H1 (cell line): ENCODE measurements around the gene PACSIN2. TPM values are rescaled to one million over a fixed set of nuclear protein-coding genes. Genes with fewer than 3 reads are reported as not detected.

Experiments used
- CTCF ChIA-PET: fragments of 300-600 bp; sonication (Branson Sonifier 250); formaldehyde crosslinking; loops from one replicate; lab custom pipeline; 2021; ENCODE audit not compliant: partially characterized antibody; lab: Charles Lee
- POLR2A ChIA-PET: fragments of 300-600 bp; sonication (Branson Sonifier 250); formaldehyde crosslinking; loops from one replicate; lab custom pipeline; 2021; ENCODE audit warnings: inconsistent platforms; ENCODE audit not compliant: partially characterized antibody; lab: Charles Lee
- DNase-seq, 2 experiments: peaks; one replicate each; pipeline versions ENCODE4 v3.0.0 to v3.0.0-alpha.2; 2010 to 2022; ENCODE audit warnings: low spot score in 2 of 2, low read depth in 1 of 2, mixed read lengths in 1 of 2
- FAIRE-seq: peaks from 2 replicates; lab custom pipeline; 2011; peaks lifted over from hg19 to GRCh38; lab: Jason Lieb, UNC
- H2AFZ ChIP-seq: 2 replicates; pipeline ENCODE4 v1.8.1; 2012; ENCODE audit warnings: low read length, inconsistent platforms
- H2AK5ac ChIP-seq: 2 replicates; pipeline ENCODE4 v1.6.1; 2013; ENCODE audit warnings: low read depth, low read length
- H2BK120ac ChIP-seq: replicated peaks from 2 replicates; pipeline ENCODE3; 2013; ENCODE audit warnings: low read depth, low read length, inconsistent platforms
- H2BK12ac ChIP-seq: 2 replicates; pipeline ENCODE4 v1.6.1; 2013; ENCODE audit warnings: low read depth, low read length
- H2BK15ac ChIP-seq: 2 replicates; pipeline ENCODE4 v1.6.1; 2013; ENCODE audit warnings: low read length
- H2BK20ac ChIP-seq: 2 replicates; pipeline ENCODE4 v1.6.1; 2013; ENCODE audit warnings: low read length
- H2BK5ac ChIP-seq: 2 replicates; pipeline ENCODE4 v1.6.1; 2013; ENCODE audit warnings: low read depth, low read length
- H3K14ac ChIP-seq: 2 replicates; pipeline ENCODE4 v1.6.1; 2013; ENCODE audit warnings: inconsistent platforms; ENCODE audit not compliant: insufficient read length
- H3K18ac ChIP-seq: 2 replicates; pipeline ENCODE4 v1.6.1; 2013; ENCODE audit warnings: low read length; ENCODE audit errors: extremely low read depth
- H3K23ac ChIP-seq: 2 replicates; pipeline ENCODE4 v1.6.1; 2013; ENCODE audit warnings: inconsistent platforms; ENCODE audit not compliant: insufficient read length
- H3K23me2 ChIP-seq: 2 replicates; pipeline ENCODE4 v1.6.1; 2013; ENCODE audit warnings: low read depth, low read length
- H3K27ac ChIP-seq: 2 replicates; pipeline ENCODE4 v1.6.1; 2011; ENCODE audit warnings: low read depth, low read length, inconsistent platforms
- H3K27me3 ChIP-seq, 4 experiments: replicated peaks in 1 of 4; 1 replicate in 1 of 4; 2 replicates in 3 of 4; pipeline versions ENCODE4 v1.6.1 to v1.8.1; 2011 to 2013; ENCODE audit warnings: low read length in 3 of 4, mild to moderate bottlenecking in 3 of 4, inconsistent platforms in 2 of 4, mixed read lengths in 2 of 4, moderate library complexity in 1 of 4; ENCODE audit not compliant: control insufficient read depth in 3 of 4, insufficient read depth in 3 of 4; ENCODE audit errors: extremely low read depth in 1 of 4
- H3K36me3 ChIP-seq, 4 experiments: 2 replicates each; pipeline versions ENCODE4 v1.6.1 to v1.8.1; 2011 to 2013; ENCODE audit warnings: mild to moderate bottlenecking in 4 of 4, low read length in 3 of 4, moderate library complexity in 2 of 4, control low read depth in 1 of 4, inconsistent platforms in 1 of 4; ENCODE audit not compliant: insufficient read depth in 4 of 4, control insufficient read depth in 2 of 4
- H3K4ac ChIP-seq: replicated peaks from 2 replicates; pipeline ENCODE3; 2013; ENCODE audit warnings: low read length, low read depth, mixed read lengths, inconsistent platforms; ENCODE audit not compliant: insufficient read length
- H3K4me1 ChIP-seq, 4 experiments: replicated peaks in 1 of 4; 1 replicate in 1 of 4; 2 replicates in 3 of 4; pipeline versions ENCODE4 v1.6.1 to v1.8.1; 2011 to 2013; ENCODE audit warnings: low read length in 3 of 4, inconsistent platforms in 2 of 4, mixed read lengths in 1 of 4; ENCODE audit not compliant: insufficient read depth in 4 of 4, control insufficient read depth in 3 of 4
- H3K4me2 ChIP-seq, 2 experiments: 2 replicates each; pipeline versions ENCODE4 v1.6.1 to v1.8.1; 2011 to 2013; ENCODE audit warnings: low read depth in 2 of 2, low read length in 2 of 2, control low read depth in 1 of 2, inconsistent platforms in 1 of 2, mild to moderate bottlenecking in 1 of 2; ENCODE audit not compliant: insufficient read depth in 1 of 2
- H3K4me3 ChIP-seq, 4 experiments: fragments of 200-600, 300-600 bp in 1 of 4; sonication (generic), shearing (Covaris generic), sonication (Bioruptor Twin) in 1 of 4; 2 replicates each; pipeline versions ENCODE4 v1.5.1 to v1.8.1; 2011 to 2016; ENCODE audit warnings: low read length in 4 of 4, low read depth in 3 of 4, control low read depth in 2 of 4, inconsistent platforms in 2 of 4, mild to moderate bottlenecking in 2 of 4, mixed read lengths in 1 of 4, moderate library complexity in 1 of 4; ENCODE audit not compliant: insufficient read depth in 2 of 4; ENCODE audit errors: extremely low read depth in 1 of 4
- H3K56ac ChIP-seq: replicated peaks from 2 replicates; pipeline ENCODE3; 2013; ENCODE audit warnings: low read depth, mild to moderate bottlenecking, mixed read lengths, low read length, inconsistent platforms; ENCODE audit not compliant: insufficient read length
- H3K79me1 ChIP-seq: 2 replicates; pipeline ENCODE4 v1.6.1; 2013; ENCODE audit warnings: low read depth, low read length, control low read depth
- H3K79me2 ChIP-seq, 2 experiments: 2 replicates each; pipeline versions ENCODE4 v1.6.1 to v1.8.1; 2012 to 2013; ENCODE audit warnings: low read length in 2 of 2, mild to moderate bottlenecking in 2 of 2, inconsistent platforms in 1 of 2; ENCODE audit not compliant: insufficient read depth in 2 of 2, control insufficient read depth in 1 of 2
- H3K9ac ChIP-seq, 4 experiments: replicated peaks in 1 of 4; 1 replicate in 1 of 4; 2 replicates in 3 of 4; pipeline versions ENCODE4 v1.6.1 to v1.8.1; 2011 to 2013; ENCODE audit warnings: low read depth in 3 of 4, low read length in 3 of 4, control low read depth in 2 of 4, mild to moderate bottlenecking in 2 of 4, moderate library complexity in 2 of 4, inconsistent platforms in 1 of 4; ENCODE audit errors: extremely low read depth in 1 of 4
- H3K9me3 ChIP-seq, 2 experiments: 2 replicates each; pipeline versions ENCODE4 v1.6.1 to v1.8.1; 2012 to 2013; ENCODE audit warnings: mild to moderate bottlenecking in 2 of 2, moderate library complexity in 2 of 2, control low read depth in 1 of 2, inconsistent platforms in 1 of 2, low read depth in 1 of 2, low read length in 1 of 2, mixed read lengths in 1 of 2; ENCODE audit not compliant: insufficient read depth in 2 of 2
- H4K20me1 ChIP-seq, 2 experiments: replicated peaks in 1 of 2; 2 replicates each; pipeline versions ENCODE3 to v1.8.1; 2011 to 2013; ENCODE audit warnings: inconsistent platforms in 2 of 2, low read length in 2 of 2, mild to moderate bottlenecking in 1 of 2; ENCODE audit not compliant: insufficient read depth in 2 of 2, control insufficient read depth in 1 of 2
- H4K5ac ChIP-seq: 2 replicates; pipeline ENCODE4 v1.6.1; 2013; ENCODE audit warnings: low read length, low read depth, mixed read lengths, inconsistent platforms; ENCODE audit not compliant: insufficient read length
- H4K8ac ChIP-seq: 2 replicates; pipeline ENCODE4 v1.8.0; 2013; ENCODE audit warnings: mild to moderate bottlenecking, moderate library complexity, low read length, inconsistent platforms; ENCODE audit not compliant: insufficient read depth; ENCODE audit errors: extremely low read depth
- H4K91ac ChIP-seq: replicated peaks from 2 replicates; pipeline ENCODE3; 2013; ENCODE audit warnings: low read length, mixed read lengths, inconsistent platforms; ENCODE audit not compliant: insufficient read length
- CHD2 ChIP-seq: IDR thresholded peaks from 2 replicates; pipeline ENCODE4 v1.6.1; 2012; ENCODE audit warnings: low read length, improper control_type of control experiment
- CTCF ChIP-seq, 3 experiments: IDR thresholded peaks; 1 replicate in 2 of 3; 2 replicates in 1 of 3; pipeline versions ENCODE4 v1.5.1 to v1.6.1; 2011; ENCODE audit warnings: low read length in 3 of 3, mild to moderate bottlenecking in 3 of 3, inconsistent platforms in 2 of 3, low read depth in 1 of 3, moderate library complexity in 1 of 3; ENCODE audit not compliant: insufficient read depth in 1 of 3; ENCODE audit errors: control extremely low read depth in 1 of 3
- EP300 ChIP-seq, 2 experiments: IDR thresholded peaks; 1 replicate in 1 of 2; 2 replicates in 1 of 2; pipeline ENCODE4 v1.6.1; 2011 to 2012; ENCODE audit warnings: low read depth in 2 of 2, low read length in 2 of 2, mild to moderate bottlenecking in 2 of 2, borderline replicate concordance in 1 of 2, inconsistent platforms in 1 of 2, moderate library complexity in 1 of 2
- RBBP5 ChIP-seq: IDR thresholded peaks from 2 replicates; pipeline ENCODE4 v1.7.1; 2012; ENCODE audit warnings: low read depth, mild to moderate bottlenecking, inconsistent platforms, low read length, moderate library complexity, borderline replicate concordance
- RXRA ChIP-seq: IDR thresholded peaks from 2 replicates; pipeline ENCODE4 v1.6.1; 2011; ENCODE audit warnings: low read depth, mild to moderate bottlenecking, low read length, moderate library complexity; ENCODE audit not compliant: insufficient read depth
- SRF ChIP-seq: IDR thresholded peaks from 2 replicates; pipeline ENCODE4 v1.6.1; 2011; ENCODE audit warnings: mild to moderate bottlenecking, low read depth, low read length, moderate library complexity
- TCF12 ChIP-seq: IDR thresholded peaks from 2 replicates; pipeline ENCODE4 v1.6.1; 2011; ENCODE audit warnings: low read depth, mild to moderate bottlenecking, low read length
- WGBS, 2 experiments: shearing (Covaris generic) in 1 of 2; methylation state at CpG; one replicate each; pipeline versions ENCODE4 v1.1.6 to v1.1.7; 2013 to 2015; ENCODE audit warnings: low lambda C conversion rate in 2 of 2, mixed read lengths in 2 of 2, inconsistent platforms in 1 of 2, low coverage in 1 of 2, missing lambda C conversion rate in 1 of 2; ENCODE audit not compliant: insufficient replicate concordance in 2 of 2, insufficient coverage in 1 of 2, insufficient read length in 1 of 2; ENCODE audit errors: extremely low coverage in 1 of 2, missing lambda C conversion rate in 1 of 2; 5-methylcytosine and 5-hydroxymethylcytosine counted together
- polyA plus RNA-seq, 7 experiments: library from polyadenylated mRNA; depleted of rRNA in 3 of 7; stranded (reverse) in 5 of 7; unstranded in 2 of 7; fragments of >200 nt in 5 of 7; fragments of 200-250 nt in 2 of 7; gene quantifications; 1 replicate in 5 of 7; 2 replicates in 1 of 7; 4 replicates in 1 of 7; pipeline versions ENCODE4 v1.2.1 to v1.2.3, GENCODE V29; 2011 to 2013; ENCODE audit warnings: missing spikeins in 2 of 7, mixed read lengths in 2 of 7
- total RNA-seq: library from RNA; stranded (reverse); fragmentation: NEBNext Ultra II Directional; extraction: Animal tissue kit (Norgen Biotek cat#: 25700); gene quantifications from 2 replicates; pipeline ENCODE4 v1.2.1, GENCODE V29; 2021
- TF ChIP-seq, protein P1 (sequence below): IDR thresholded peaks from 2 replicates; pipeline ENCODE4 v1.6.1; 2011; ENCODE audit warnings: low read depth, mild to moderate bottlenecking, low read length; ENCODE audit not compliant: insufficient read depth

PACSIN2 gene
- total and polyA plus RNA-seq, 2 of the 8 experiments (the other 6 are each of a cell fraction or from before 2014, with no cell fraction given): 44.8 to 64.2 TPM

GRCh38 chr22:42937164-42937843, 77.6 kb downstream of the PACSIN2 start:
- TF ChIP-seq TCF12 (no peak), CHD2 (no peak), SRF (no peak), EP300 (IDR thresholded peaks at IDR 0.05; ENCODE audit: borderline replicate concordance in 1 of 2, low read depth in 2 of 2, low read length in 2 of 2) (no peak), CTCF (IDR thresholded peaks at IDR 0.05; ENCODE audit: control extremely low read depth in 1 of 3, insufficient read depth in 1 of 3, low read depth in 1 of 3, low read length in 3 of 3) (no peak), RXRA (no peak), RBBP5 (no peak)
- TF ChIP-seq, protein P1, sequence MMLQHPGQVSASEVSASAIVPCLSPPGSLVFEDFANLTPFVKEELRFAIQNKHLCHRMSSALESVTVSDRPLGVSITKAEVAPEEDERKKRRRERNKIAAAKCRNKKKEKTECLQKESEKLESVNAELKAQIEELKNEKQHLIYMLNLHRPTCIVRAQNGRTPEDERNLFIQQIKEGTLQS: no peak
- no peak overlapping the region for H3K27ac ChIP-seq
- peaks cover 3 to 22% of the 10 kb centered on the region in 2 experiments for H4K20me1 ChIP-seq
- no peak overlapping the region for H4K8ac ChIP-seq
- peaks cover 0 to 12% (median 5%) of the 10 kb centered on the region in 4 experiments; a peak in 5 of 7 replicates for H3K4me1 ChIP-seq
- POLR2A ChIA-PET: interaction anchor here (1.7 kb wide), 1 partner anchor 78 kb away, joined by 6 read pairs; the partner anchor contains the start of gene PACSIN2
- H2BK5ac ChIP-seq: peak overlapping the region; percentile 60; the same call in 1 of the 2 replicates
- no peak overlapping the region for H3K23ac ChIP-seq
- H3K9me3 ChIP-seq: no peaks in the 10 kb centered on the region
- FAIRE-seq (no peak), DNase-seq (no peak)
- no peak overlapping the region for H2BK15ac ChIP-seq
- no peak overlapping the region for H3K14ac ChIP-seq
- H2BK12ac ChIP-seq: no peak overlapping the region
- 0 out of 2 replicates have a peak overlapping the region, but pooled peaks have one; percentile 29 for H3K18ac ChIP-seq
- H2BK120ac ChIP-seq: no peak overlapping the region
- no peak overlapping the region for H3K4me3 ChIP-seq
- peaks cover 0 to 71% of the 10 kb centered on the region in 2 experiments; a peak in 3 of 4 replicates for H3K79me2 ChIP-seq
- no peak overlapping the region for H4K5ac ChIP-seq
- H3K23me2 ChIP-seq: no peaks in the 10 kb centered on the region
- H3K56ac ChIP-seq: no peak overlapping the region
- H4K91ac ChIP-seq: no peak overlapping the region
- CTCF ChIA-PET: interaction anchor here (0.6 to 1.0 kb wide), 2 partner anchors 9 to 117 kb away, joined by 3 read pairs; no protein-coding TSS in a partner anchor
- peaks cover 14% of the 10 kb centered on the region for H3K79me1 ChIP-seq
- H3K36me3 ChIP-seq: no peaks in the 10 kb centered on the region; a peak in 1 of 8 replicates
- H2AK5ac ChIP-seq: no peak overlapping the region
- no peak overlapping the region for H2BK20ac ChIP-seq
- H2AFZ ChIP-seq: no peak overlapping the region
- H3K9ac ChIP-seq: no peak overlapping the region
- H3K4ac ChIP-seq: no peak overlapping the region
- 90% methylated on average over 12 of the region's 12 CpGs; no CpG with 5 or more reads in 1 of the 2 experiments for WGBS, 2 experiments
- H3K4me2 ChIP-seq: no peak overlapping the region
- H3K27me3 ChIP-seq: no peaks in the 10 kb centered on the region
